GM12878 (cell line): ENCODE data around the gene PRR5. TPM values are rescaled to one million over a fixed set of nuclear protein-coding genes. Genes with fewer than 3 reads are reported as not detected.

ENCODE experiments used
- ATAC-seq: fragments of 200-7000 bp; cut with Tn5 transposase; 3 replicates; pipeline ENCODE4 v1.9.1; 2020; ENCODE audit warnings: mild to moderate bottlenecking, moderate library complexity
- BruUV-seq: library from RNA; stranded (reverse); fragments of 400-500 nt; replicated peaks from 2 replicates; lab custom pipeline; 2021; lab: Mats Ljungman, UMichigan
- CTCF ChIA-PET: fragments of 300-600 bp; sonication (Branson Sonifier 250); formaldehyde crosslinking; extraction: SDS; loops from one replicate; lab custom pipeline; 2021; ENCODE audit warnings: inconsistent platforms; lab: Yijun Ruan, JAX
- POLR2A ChIA-PET: fragments of 350-600 bp; formaldehyde crosslinking; extraction: SDS; loops from one replicate; lab custom pipeline; 2021; ENCODE audit warnings: inconsistent platforms; lab: Charles Lee
- RAD21 ChIA-PET: fragments of 300-600 bp; sonication (Branson Sonifier 250); formaldehyde crosslinking; loops from one replicate; lab custom pipeline; 2023; ENCODE audit warnings: antibody characterized with exemption; ENCODE audit not compliant: unreplicated experiment; lab: Charles Lee
- SMC1A ChIA-PET: fragments of 300-600 bp; sonication (Branson Sonifier 250); formaldehyde crosslinking; loops from one replicate; lab custom pipeline; 2023; ENCODE audit not compliant: unreplicated experiment, uncharacterized antibody; lab: Charles Lee
- DNase-seq: peaks from one replicate; pipeline ENCODE4 v3.0.0-alpha.2; 2011; ENCODE audit warnings: low read depth, low spot score
- FAIRE-seq: peaks from 3 replicates; lab custom pipeline; 2011; peaks lifted over from hg19 to GRCh38; lab: Jason Lieb, UNC
- H2AFZ ChIP-seq: 2 replicates; pipeline ENCODE4 v1.6.0; 2011; ENCODE audit warnings: low read depth, low read length, control low read depth; ENCODE audit not compliant: control insufficient read depth
- H3K27ac ChIP-seq: 2 replicates; pipeline ENCODE4 v1.5.1; 2011; ENCODE audit warnings: control low read depth; ENCODE audit not compliant: control insufficient read depth, insufficient read depth
- H3K27me3 ChIP-seq, 2 experiments: replicated peaks in 1 of 2; 2 replicates each; pipeline versions ENCODE4 v1.6.0 to v1.6.1; 2011; ENCODE audit warnings: low read length in 1 of 2; ENCODE audit not compliant: control insufficient read depth in 2 of 2, insufficient read depth in 2 of 2
- H3K36me3 ChIP-seq, 2 experiments: 2 replicates each; pipeline ENCODE4 v1.5.1; 2011; ENCODE audit warnings: low read length in 1 of 2; ENCODE audit not compliant: control insufficient read depth in 2 of 2, insufficient read depth in 2 of 2
- H3K4me1 ChIP-seq: 2 replicates; pipeline ENCODE4 v1.6.1; 2011; ENCODE audit warnings: mild to moderate bottlenecking, low read length, moderate library complexity, mixed read lengths; ENCODE audit not compliant: control insufficient read depth, insufficient read depth
- H3K4me2 ChIP-seq: 2 replicates; pipeline ENCODE4 v1.6.0; 2011; ENCODE audit warnings: control low read depth; ENCODE audit not compliant: control insufficient read depth, insufficient read depth
- H3K4me3 ChIP-seq: fragments of 200-600 bp; sonication (generic); 2 replicates; pipeline ENCODE4 v1.5.1; 2016
- H3K79me2 ChIP-seq: 2 replicates; pipeline ENCODE4 v1.6.0; 2011; ENCODE audit warnings: low read length; ENCODE audit not compliant: control insufficient read depth, insufficient read depth
- H3K9ac ChIP-seq: 2 replicates; pipeline ENCODE4 v1.8.0; 2011; ENCODE audit warnings: low read length, control low read depth, mixed read lengths; ENCODE audit not compliant: control insufficient read depth, insufficient read depth
- H3K9me3 ChIP-seq: replicated peaks from 3 replicates; pipeline ENCODE4 v1.5.1; 2011; ENCODE audit warnings: mild to moderate bottlenecking, low read length; ENCODE audit not compliant: control insufficient read depth, insufficient read depth
- H4K20me1 ChIP-seq: 2 replicates; pipeline ENCODE4 v1.6.0; 2011; ENCODE audit not compliant: control insufficient read depth, insufficient read depth
- CHD2 ChIP-seq: IDR thresholded peaks from 2 replicates; pipeline ENCODE4 v1.6.1; 2011; ENCODE audit warnings: low read depth, low read length, improper control_type of control experiment, borderline replicate concordance
- CREB1 ChIP-seq: IDR thresholded peaks from 2 replicates; pipeline ENCODE4 v1.6.1; 2012; ENCODE audit warnings: low read depth, mild to moderate bottlenecking, inconsistent platforms
- DPF2 ChIP-seq: fragments of 450-650 bp; IDR thresholded peaks from 2 replicates; pipeline ENCODE4 v1.6.1; 2017; ENCODE audit warnings: mild to moderate bottlenecking
- KDM1A ChIP-seq: fragments of 200-600 bp; sonication (generic); IDR thresholded peaks from 2 replicates; pipeline ENCODE4 v1.6.1; 2016; ENCODE audit warnings: borderline replicate concordance
- MYB ChIP-seq: fragments of 150-350 bp; IDR thresholded peaks from 2 replicates; pipeline ENCODE4 v1.6.1; 2014; ENCODE audit warnings: mild to moderate bottlenecking, low read depth, low read length, borderline replicate concordance
- PML ChIP-seq: IDR thresholded peaks from 2 replicates; pipeline ENCODE4 v1.6.1; 2012; ENCODE audit warnings: low read length, inconsistent platforms
- RAD21 ChIP-seq: IDR thresholded peaks from 2 replicates; pipeline ENCODE4 v1.6.1; 2011; ENCODE audit warnings: mild to moderate bottlenecking, low read depth, low read length, moderate library complexity; ENCODE audit not compliant: insufficient read depth
- RCOR1 ChIP-seq: conservative IDR thresholded peaks from 2 replicates; pipeline ENCODE4 v1.6.1; 2012; ENCODE audit warnings: low read depth, low read length, improper control_type of control experiment
- SIX5 ChIP-seq: IDR thresholded peaks from 2 replicates; pipeline ENCODE4 v1.6.1; 2011; ENCODE audit warnings: mild to moderate bottlenecking, low read depth, low read length, moderate library complexity; ENCODE audit not compliant: severe bottlenecking
- SMAD5 ChIP-seq: IDR thresholded peaks from 2 replicates; pipeline ENCODE4 v1.6.1; 2016; ENCODE audit warnings: antibody characterized with exemption, low read depth
- SMC3 ChIP-seq: IDR thresholded peaks from 2 replicates; pipeline ENCODE4 v1.6.1; 2011; ENCODE audit warnings: low read length, improper control_type of control experiment, borderline replicate concordance
- TCF3 ChIP-seq: IDR thresholded peaks from 2 replicates; pipeline ENCODE4 v1.6.1; 2012; ENCODE audit warnings: low read depth, mild to moderate bottlenecking, low read length, borderline replicate concordance; ENCODE audit not compliant: insufficient read depth
- ZBED1 ChIP-seq: IDR thresholded peaks from 2 replicates; pipeline ENCODE4 v1.6.1; 2016; ENCODE audit warnings: borderline replicate concordance
- ZNF207 ChIP-seq: fragments of 450-650 bp; IDR thresholded peaks from 2 replicates; pipeline ENCODE4 v1.6.1; 2014; ENCODE audit warnings: antibody characterized with exemption, mild to moderate bottlenecking, borderline replicate concordance
- WGBS: methylation state at CpG from one replicate; pipeline ENCODE4 v1.1.6; 2016; ENCODE audit warnings: low lambda C conversion rate; ENCODE audit not compliant: insufficient replicate concordance, insufficient coverage; ENCODE audit errors: missing lambda C conversion rate; 5-methylcytosine and 5-hydroxymethylcytosine counted together
- in situ Hi-C: fragments of 300-500 bp; cut with MboI; formaldehyde crosslinking; loops from 9 replicates; pipeline ENCODE4 v1.14.3; 2018; ENCODE audit warnings: mixed read lengths
- intact Hi-C: fragments of 100-400 bp; cut with micrococcal nuclease; formaldehyde crosslinking; loops from one replicate; pipeline ENCODE4 v1.14.2; 2022; ENCODE audit not compliant: unreplicated experiment
- polyA plus RNA-seq, 11 experiments: library from polyadenylated mRNA; depleted of rRNA in 4 of 11; unstranded in 6 of 11; stranded (reverse) in 5 of 11; fragments of >200 nt; fragmentation: Nextera tagmentation in 4 of 11; fragmentation: Illumina TruSeq in 1 of 11; extraction: Ambion mirVana in 4 of 11; extraction: Trizol in 1 of 11; gene quantifications; 1 replicate in 1 of 11; 2 replicates in 10 of 11; pipeline versions ENCODE4 v1.2.1 to v1.2.3, GENCODE V29; 2011 to 2016; ENCODE audit warnings: inconsistent platforms in 2 of 11, missing spikeins in 2 of 11, low read depth in 1 of 11
- total RNA-seq, 4 experiments: library from RNA; depleted of rRNA in 3 of 4; stranded (reverse); fragments of >200 nt in 3 of 4; fragmentation: Illumina TruSeq in 1 of 4; extraction: Trizol in 1 of 4; gene quantifications; 2 replicates each; pipeline versions ENCODE4 v1.2.1 to v1.2.3, GENCODE V29; 2013 to 2021
- TF ChIP-seq, protein P1 (sequence below): IDR thresholded peaks from 2 replicates; pipeline ENCODE4 v1.6.1; 2011; ENCODE audit warnings: borderline replicate concordance, low read depth, mild to moderate bottlenecking, moderate library complexity, low read length; ENCODE audit not compliant: insufficient read depth, poor library complexity, severe bottlenecking
- TF ChIP-seq, protein P2 (sequence below): fragments of 150-350 bp; IDR thresholded peaks from 2 replicates; pipeline ENCODE4 v1.6.1; 2014; ENCODE audit warnings: mild to moderate bottlenecking, low read depth, low read length
- TF ChIP-seq, protein P3 (sequence below): IDR thresholded peaks from 2 replicates; pipeline ENCODE4 v1.6.1; 2011; ENCODE audit warnings: low read depth, low read length, improper control_type of control experiment, borderline replicate concordance

Gene PRR5
- total and polyA plus RNA-seq, 10 of the 15 experiments (the other 5 are each of a cell fraction or from before 2014, with no cell fraction given), result 0.03 to 9.4 (median 1.5) TPM

DNA sequence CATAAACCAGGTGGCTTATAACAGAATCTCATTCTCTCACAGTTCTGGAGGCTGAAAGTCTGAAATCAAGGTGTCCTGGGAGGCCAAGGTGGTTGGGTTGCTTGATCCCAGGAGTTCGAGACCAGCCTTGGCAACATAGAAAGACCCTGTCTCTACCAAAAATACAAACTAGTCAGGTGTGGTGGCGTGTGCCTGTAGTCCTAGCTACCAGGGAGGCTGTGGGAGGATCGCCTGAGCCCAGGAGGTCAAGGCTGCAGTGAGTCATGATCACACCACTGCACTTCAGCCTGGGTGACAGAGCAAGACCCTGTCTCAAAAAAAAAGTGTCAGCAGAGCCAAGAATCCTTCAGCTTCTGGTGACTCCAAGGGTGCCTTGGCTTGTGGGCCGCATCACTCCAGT lies 8.9 kb upstream of the PRR5 start:
- H3K36me3 ChIP-seq, result no peaks in the 10 kb centered on the region
- TF ChIP-seq RAD21 (no peak), ZBED1 (no peak), SMAD5 (no peak), ZNF207 (no peak), SMC3 (no peak), CREB1 (no peak), SIX5 (no peak), CHD2 (no peak), TCF3 (no peak), PML (no peak), RCOR1 (no peak), MYB (no peak), KDM1A (no peak), DPF2 (no peak)
- TF ChIP-seq, protein P1, sequence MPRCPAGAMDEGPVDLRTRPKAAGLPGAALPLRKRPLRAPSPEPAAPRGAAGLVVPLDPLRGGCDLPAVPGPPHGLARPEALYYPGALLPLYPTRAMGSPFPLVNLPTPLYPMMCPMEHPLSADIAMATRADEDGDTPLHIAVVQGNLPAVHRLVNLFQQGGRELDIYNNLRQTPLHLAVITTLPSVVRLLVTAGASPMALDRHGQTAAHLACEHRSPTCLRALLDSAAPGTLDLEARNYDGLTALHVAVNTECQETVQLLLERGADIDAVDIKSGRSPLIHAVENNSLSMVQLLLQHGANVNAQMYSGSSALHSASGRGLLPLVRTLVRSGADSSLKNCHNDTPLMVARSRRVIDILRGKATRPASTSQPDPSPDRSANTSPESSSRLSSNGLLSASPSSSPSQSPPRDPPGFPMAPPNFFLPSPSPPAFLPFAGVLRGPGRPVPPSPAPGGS, result no peak
- TF ChIP-seq, protein P2, sequence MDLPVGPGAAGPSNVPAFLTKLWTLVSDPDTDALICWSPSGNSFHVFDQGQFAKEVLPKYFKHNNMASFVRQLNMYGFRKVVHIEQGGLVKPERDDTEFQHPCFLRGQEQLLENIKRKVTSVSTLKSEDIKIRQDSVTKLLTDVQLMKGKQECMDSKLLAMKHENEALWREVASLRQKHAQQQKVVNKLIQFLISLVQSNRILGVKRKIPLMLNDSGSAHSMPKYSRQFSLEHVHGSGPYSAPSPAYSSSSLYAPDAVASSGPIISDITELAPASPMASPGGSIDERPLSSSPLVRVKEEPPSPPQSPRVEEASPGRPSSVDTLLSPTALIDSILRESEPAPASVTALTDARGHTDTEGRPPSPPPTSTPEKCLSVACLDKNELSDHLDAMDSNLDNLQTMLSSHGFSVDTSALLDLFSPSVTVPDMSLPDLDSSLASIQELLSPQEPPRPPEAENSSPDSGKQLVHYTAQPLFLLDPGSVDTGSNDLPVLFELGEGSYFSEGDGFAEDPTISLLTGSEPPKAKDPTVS, result no peak
- TF ChIP-seq, protein P3, sequence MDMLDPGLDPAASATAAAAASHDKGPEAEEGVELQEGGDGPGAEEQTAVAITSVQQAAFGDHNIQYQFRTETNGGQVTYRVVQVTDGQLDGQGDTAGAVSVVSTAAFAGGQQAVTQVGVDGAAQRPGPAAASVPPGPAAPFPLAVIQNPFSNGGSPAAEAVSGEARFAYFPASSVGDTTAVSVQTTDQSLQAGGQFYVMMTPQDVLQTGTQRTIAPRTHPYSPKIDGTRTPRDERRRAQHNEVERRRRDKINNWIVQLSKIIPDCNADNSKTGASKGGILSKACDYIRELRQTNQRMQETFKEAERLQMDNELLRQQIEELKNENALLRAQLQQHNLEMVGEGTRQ, result no peak
- TF ChIP-seq, all 136 proteins: peak for 0
- in situ Hi-C loops (no loop called here), intact Hi-C loops (no loop called here)
- H3K9me3 ChIP-seq, result no peaks in the 10 kb centered on the region
- DNase-seq (no peak), ATAC-seq (no peak), FAIRE-seq (no peak)
- ChIA-PET RAD21 (no interaction called here), POLR2A (no interaction called here), SMC1A (interaction anchor here (0.7 to 1.0 kb wide), 2 partner anchors 8 to 46 kb away, joined by 3 to 6 read pairs; no protein-coding TSS in a partner anchor), CTCF (no interaction called here)
- H3K79me2 ChIP-seq, result no peaks in the 10 kb centered on the region
- no peaks in the 10 kb centered on the region for H3K4me1 ChIP-seq
- H3K27me3 ChIP-seq, result no peaks in the 10 kb centered on the region; a peak in 2 of 4 replicates
- no peak overlapping the region for H3K4me3 ChIP-seq
- BruUV-seq, result no TSS peak
- H3K27ac ChIP-seq, result no peak overlapping the region
- H2AFZ ChIP-seq, result no peak overlapping the region
- no peaks in the 10 kb centered on the region; the same call in 1 of the 2 replicates for H4K20me1 ChIP-seq
- no peak overlapping the region for H3K9ac ChIP-seq
- 29% methylated on average over 4 of the region's 4 CpGs for WGBS
- no peak overlapping the region for H3K4me2 ChIP-seq
